Right hindlimb (tissue), 1 donor: ENCODE measurements around the gene PRR19.

Experiments
- DNase-seq: peaks from one replicate; pipeline ENCODE4 v3.0.0-alpha.2; 2018

Gene PRR19

GRCh38 chr19:42271861-42272534 is 29.9 kb upstream of the PRR19 start:
- peak; percentile 11 for DNase-seq

GRCh38 chr19:42272535-42272897 is 29.4 kb upstream of the PRR19 start:
- peak; percentile 22 for DNase-seq

- peak; percentile 16 for DNase-seq
Measured at GRCh38 chr19:42272989-42273406, 28.9 kb upstream of the PRR19 start.

- DNase-seq = peak; percentile 12
Measured at GRCh38 chr19:42273407-42274064, 28.4 kb upstream of the PRR19 start.

- DNase-seq = peak; percentile 19
Measured at GRCh38 chr19:42274065-42274682, 27.8 kb upstream of the PRR19 start.

GRCh38 chr19:42275103-42275502 is 26.8 kb upstream of the PRR19 start:
- DNase-seq = peak; percentile 19

GRCh38 chr19:42275517-42275916 is 26.4 kb upstream of the PRR19 start:
- no peak for DNase-seq

GRCh38 chr19:42276284-42276683 is 25.6 kb upstream of the PRR19 start:
- DNase-seq = peak; percentile 16

GRCh38 chr19:42276821-42277220 is 25.1 kb upstream of the PRR19 start:
- no peak for DNase-seq

GRCh38 chr19:42277821-42278451 is 24.0 kb upstream of the PRR19 start:
- DNase-seq = peak; percentile 79

GRCh38 chr19:42278452-42279154 is 23.3 kb upstream of the PRR19 start:
- no peak for DNase-seq

GRCh38 chr19:42279155-42279901 is 22.6 kb upstream of the PRR19 start:
- no peak for DNase-seq

- peak; percentile 96 for DNase-seq
Measured at GRCh38 chr19:42279902-42280814, 21.8 kb upstream of the PRR19 start.

- no peak for DNase-seq
Measured at GRCh38 chr19:42280815-42281145, 21.2 kb upstream of the PRR19 start.

GRCh38 chr19:42281146-42281826 is 20.6 kb upstream of the PRR19 start:
- peak; percentile 81 for DNase-seq

- no peak for DNase-seq
Measured at GRCh38 chr19:42281827-42282762, 19.8 kb upstream of the PRR19 start.

GRCh38 chr19:42282819-42283187 is 19.1 kb upstream of the PRR19 start:
- no peak for DNase-seq

- peak; percentile 98 for DNase-seq
Measured at GRCh38 chr19:42283188-42284065, 18.5 kb upstream of the PRR19 start.
